PC-3 (cell line): ENCODE data around the gene ICE1. TPM values are rescaled to one million over a fixed set of nuclear protein-coding genes. Genes with fewer than 3 reads are reported as not detected.

Source experiments
- ATAC-seq: fragments of 200-7000 bp; cut with Tn5 transposase; 2 replicates; pipeline ENCODE4 v1.9.1; 2020; ENCODE audit warnings: mild to moderate bottlenecking, moderate library complexity
- BruUV-seq: library from RNA; stranded (reverse); fragments of 400-500 nt; replicated peaks from 2 replicates; lab custom pipeline; 2021; lab: Mats Ljungman, UMichigan
- CTCF ChIA-PET: fragments of 300-600 bp; sonication (Branson Sonifier 250); formaldehyde crosslinking; loops from one replicate; lab custom pipeline; 2022; ENCODE audit warnings: antibody characterized with exemption; lab: Charles Lee
- POLR2A ChIA-PET: fragments of 300-600 bp; sonication (Branson Sonifier 250); formaldehyde crosslinking; loops from one replicate; lab custom pipeline; 2022; ENCODE audit warnings: antibody characterized with exemption; ENCODE audit not compliant: unreplicated experiment; lab: Charles Lee
- DNase-seq: peaks from one replicate; pipeline ENCODE4 v3.0.0-alpha.2; 2015
- H2AFZ ChIP-seq: fragments of 300-600 bp; sonication (generic); 2 replicates; pipeline ENCODE4 v1.6.0; 2016; ENCODE audit warnings: antibody characterized with exemption, low read length
- H3F3A ChIP-seq: fragments of 300-600 bp; sonication (generic); one replicate; pipeline ENCODE4 v1.6.0; 2017; ENCODE audit warnings: antibody characterized with exemption, low read length, control low read depth, mild to moderate bottlenecking; ENCODE audit not compliant: unreplicated experiment
- H3K27ac ChIP-seq: fragments of 300-600 bp; sonication (generic); 2 replicates; pipeline ENCODE4 v1.5.1; 2016; ENCODE audit warnings: mild to moderate bottlenecking, low read length
- H3K27me3 ChIP-seq: fragments of 300-600 bp; sonication (generic); 2 replicates; pipeline ENCODE4 v1.6.1; 2016; ENCODE audit warnings: low read length, mixed read lengths
- H3K36me3 ChIP-seq: fragments of 300-600 bp; sonication (generic); 2 replicates; pipeline ENCODE4 v1.6.1; 2016; ENCODE audit warnings: low read depth, mixed run types, low read length, mixed read lengths
- H3K4me1 ChIP-seq: fragments of 300-600 bp; sonication (generic); 2 replicates; pipeline ENCODE4 v1.5.1; 2016; ENCODE audit warnings: low read length; ENCODE audit not compliant: insufficient read depth
- H3K4me2 ChIP-seq: fragments of 300-600 bp; sonication (generic); 2 replicates; pipeline ENCODE4 v1.6.0; 2016; ENCODE audit warnings: low read length
- H3K4me3 ChIP-seq: fragments of 300-600 bp; sonication (generic); 2 replicates; pipeline ENCODE4 v1.5.1; 2016; ENCODE audit warnings: mild to moderate bottlenecking, low read length, mixed read lengths
- H3K79me2 ChIP-seq: fragments of 300-600 bp; sonication (generic); 2 replicates; pipeline ENCODE4 v1.6.1; 2017; ENCODE audit warnings: low read length, mixed read lengths
- H3K9ac ChIP-seq: fragments of 300-600 bp; sonication (generic); 2 replicates; pipeline ENCODE4 v1.6.0; 2016; ENCODE audit warnings: mild to moderate bottlenecking, low read length
- H3K9me2 ChIP-seq: fragments of 300-600 bp; sonication (generic); replicated peaks from 2 replicates; pipeline ENCODE4 v1.6.1; 2016; ENCODE audit warnings: mixed run types, low read length, mixed read lengths
- H3K9me3 ChIP-seq: fragments of 300-600 bp; sonication (generic); 2 replicates; pipeline ENCODE4 v1.6.1; 2016; ENCODE audit warnings: low read length, mixed read lengths
- H4K20me1 ChIP-seq: fragments of 300-600 bp; sonication (generic); 2 replicates; pipeline ENCODE4 v1.6.1; 2016; ENCODE audit warnings: low read length, mixed read lengths
- EZH2 ChIP-seq: fragments of 300-600 bp; sonication (generic); IDR thresholded peaks from one replicate; pipeline ENCODE4 v1.6.1; 2017; ENCODE audit warnings: antibody characterized with exemption, mild to moderate bottlenecking, low read length; ENCODE audit not compliant: unreplicated experiment
- EZH2phosphoT487 ChIP-seq: fragments of 300-600 bp; sonication (generic); IDR thresholded peaks from 2 replicates; pipeline ENCODE4 v1.6.1; 2018; ENCODE audit warnings: mild to moderate bottlenecking, antibody characterized with exemption, low read length, borderline replicate concordance
- intact Hi-C: fragments of 100-400 bp; cut with micrococcal nuclease; formaldehyde crosslinking; loops from 2 replicates; pipeline ENCODE4 v1.9.0; 2023
- total RNA-seq: library from RNA; depleted of rRNA; stranded (reverse); fragments of >200 nt; gene quantifications from 2 replicates; pipeline ENCODE4 v1.2.3, GENCODE V29; 2014
- TF ChIP-seq, protein P1 (sequence below): fragments of 300-600 bp; sonication (generic); conservative IDR thresholded peaks from 2 replicates; pipeline ENCODE4 v1.5.1; 2017; ENCODE audit warnings: antibody characterized with exemption, low read depth, mild to moderate bottlenecking, low read length

The ICE1 gene
- total RNA-seq, 1 experiment from 2014 or later = 21.9 TPM

DNA sequence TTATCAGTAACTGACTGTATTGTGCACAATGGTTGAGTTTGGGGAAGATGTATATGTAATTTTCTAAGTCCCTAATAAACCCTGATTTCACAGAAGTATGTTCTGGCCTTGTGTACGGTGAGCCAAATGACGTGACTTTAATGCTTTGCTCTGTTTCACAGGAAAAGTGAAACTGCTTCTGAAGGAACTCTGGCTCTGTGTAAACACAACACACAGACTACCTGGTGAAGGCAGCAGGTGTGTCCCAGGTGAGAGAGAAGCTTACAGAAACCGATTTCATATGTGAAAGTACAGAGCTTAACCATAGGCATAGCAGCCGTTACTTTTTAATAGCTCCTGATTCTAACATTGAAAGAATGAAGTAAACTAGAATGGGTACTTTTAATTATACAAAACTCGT, 31.9 kb downstream of the ICE1 start:
- Histone ChIP-seq H3K36me3 (peaks cover 45% of the 10 kb centered on the region), H3K27me3 (no peaks in the 10 kb centered on the region), H3K4me3 (no peak overlapping the region), H3K9me3 (no peaks in the 10 kb centered on the region), H3K9ac (no peak overlapping the region), H3K4me2 (no peak overlapping the region), H3K9me2 (no peaks in the 10 kb centered on the region), H3K79me2 (no peaks in the 10 kb centered on the region), H3K4me1 (no peaks in the 10 kb centered on the region), H3K27ac (no peak overlapping the region), H4K20me1 (no peaks in the 10 kb centered on the region), H3F3A (no peaks in the 10 kb centered on the region), H2AFZ (no peak overlapping the region)
- no peak for ATAC-seq
- CTCF ChIA-PET = no interaction called here
- intact Hi-C loops = no loop called here
- TF ChIP-seq EZH2phosphoT487 (no peak), EZH2 (no peak)
- no TSS peak for BruUV-seq
- POLR2A ChIA-PET = no interaction called here
- no peak for DNase-seq

DNA sequence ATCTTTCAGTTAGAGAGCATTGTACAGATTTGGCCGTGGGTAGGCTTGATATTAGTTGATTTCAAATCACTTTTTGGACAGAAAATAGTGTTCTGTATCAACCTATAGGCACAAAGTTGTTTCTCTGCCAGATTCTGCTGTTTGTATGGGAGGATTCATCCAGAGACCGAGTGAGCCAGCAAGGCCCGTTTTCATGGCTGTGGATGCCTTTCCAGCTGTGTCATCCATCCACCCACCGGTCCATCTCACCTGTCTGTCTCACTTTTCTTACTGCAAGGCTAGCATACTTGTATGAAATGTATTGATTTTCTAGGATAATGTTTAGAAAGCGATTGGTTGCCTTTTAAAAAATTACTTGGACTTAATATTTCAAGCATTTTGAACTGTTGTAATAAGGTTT, 34.4 kb downstream of the ICE1 start:
- DNase-seq = no peak

DNA sequence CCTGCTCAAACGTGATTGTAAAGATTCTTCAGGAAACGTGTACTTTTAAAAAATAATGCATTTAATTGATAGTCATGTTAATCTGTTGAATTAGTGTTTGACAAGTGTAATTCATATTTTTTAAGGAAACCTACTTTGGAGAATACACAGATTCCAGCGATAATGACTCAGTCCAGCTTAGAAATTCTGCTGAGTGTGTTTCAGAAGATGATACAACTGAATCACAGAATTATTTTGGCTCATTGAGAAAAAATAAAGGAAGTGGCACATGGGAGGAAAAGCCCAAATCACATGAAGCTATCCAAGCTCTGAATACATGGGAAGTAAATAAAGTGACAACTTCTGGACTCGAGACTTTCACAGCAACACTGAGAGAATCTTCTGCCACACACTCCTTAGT, 37.8 kb downstream of the ICE1 start:
- no peak for DNase-seq
- Histone ChIP-seq H3K4me1 (no peaks in the 10 kb centered on the region), H2AFZ (no peak overlapping the region), H3K79me2 (no peaks in the 10 kb centered on the region), H3K4me2 (no peak overlapping the region), H3K9ac (no peak overlapping the region), H3K27me3 (no peaks in the 10 kb centered on the region), H3K36me3 (peaks cover 86% of the 10 kb centered on the region), H3F3A (no peaks in the 10 kb centered on the region), H3K4me3 (no peak overlapping the region), H3K9me2 (no peaks in the 10 kb centered on the region), H4K20me1 (no peaks in the 10 kb centered on the region), H3K9me3 (no peaks in the 10 kb centered on the region), H3K27ac (no peak overlapping the region)
- no TSS peak for BruUV-seq
- no peak for ATAC-seq
- CTCF ChIA-PET = no interaction called here
- POLR2A ChIA-PET = no interaction called here
- intact Hi-C loops = no loop called here
- TF ChIP-seq EZH2 (no peak), EZH2phosphoT487 (no peak)
- TF ChIP-seq, protein P1, sequence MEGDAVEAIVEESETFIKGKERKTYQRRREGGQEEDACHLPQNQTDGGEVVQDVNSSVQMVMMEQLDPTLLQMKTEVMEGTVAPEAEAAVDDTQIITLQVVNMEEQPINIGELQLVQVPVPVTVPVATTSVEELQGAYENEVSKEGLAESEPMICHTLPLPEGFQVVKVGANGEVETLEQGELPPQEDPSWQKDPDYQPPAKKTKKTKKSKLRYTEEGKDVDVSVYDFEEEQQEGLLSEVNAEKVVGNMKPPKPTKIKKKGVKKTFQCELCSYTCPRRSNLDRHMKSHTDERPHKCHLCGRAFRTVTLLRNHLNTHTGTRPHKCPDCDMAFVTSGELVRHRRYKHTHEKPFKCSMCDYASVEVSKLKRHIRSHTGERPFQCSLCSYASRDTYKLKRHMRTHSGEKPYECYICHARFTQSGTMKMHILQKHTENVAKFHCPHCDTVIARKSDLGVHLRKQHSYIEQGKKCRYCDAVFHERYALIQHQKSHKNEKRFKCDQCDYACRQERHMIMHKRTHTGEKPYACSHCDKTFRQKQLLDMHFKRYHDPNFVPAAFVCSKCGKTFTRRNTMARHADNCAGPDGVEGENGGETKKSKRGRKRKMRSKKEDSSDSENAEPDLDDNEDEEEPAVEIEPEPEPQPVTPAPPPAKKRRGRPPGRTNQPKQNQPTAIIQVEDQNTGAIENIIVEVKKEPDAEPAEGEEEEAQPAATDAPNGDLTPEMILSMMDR = no peak

More for the DNA sequence above, 34.4 kb downstream of the ICE1 start:
- no peaks in the 10 kb centered on the region for H3K27me3 ChIP-seq
- no peaks in the 10 kb centered on the region for H3K9me3 ChIP-seq
- H3K79me2 ChIP-seq = no peaks in the 10 kb centered on the region
- no peak for ATAC-seq
- H3K9ac ChIP-seq = no peak overlapping the region
- H3K4me1 ChIP-seq = no peaks in the 10 kb centered on the region
- BruUV-seq = no TSS peak
- no peaks in the 10 kb centered on the region for H3K9me2 ChIP-seq
- no peak for TF ChIP-seq EZH2phosphoT487
- no peak for TF ChIP-seq EZH2
- TF ChIP-seq, protein P1 = no peak
- no peaks in the 10 kb centered on the region for H3F3A ChIP-seq
- H2AFZ ChIP-seq = no peak overlapping the region
- peaks cover 59% of the 10 kb centered on the region for H3K36me3 ChIP-seq
- CTCF ChIA-PET = no interaction called here
- POLR2A ChIA-PET = no interaction called here
- intact Hi-C loops = no loop called here
- H3K27ac ChIP-seq = no peak overlapping the region
- no peak overlapping the region for H3K4me3 ChIP-seq
- no peak overlapping the region for H3K4me2 ChIP-seq
- H4K20me1 ChIP-seq = no peaks in the 10 kb centered on the region
